ENCODE data around the gene GAS7. TPM values are rescaled to one million over a fixed set of nuclear protein-coding genes. Genes with fewer than 3 reads are reported as not detected.
"Not testable (repeated sequence)": the region's sequence is repeated elsewhere in the genome, so short reads cannot be mapped to it uniquely, and the experiment has no call there.

Gene GAS7
- total and polyA plus RNA-seq, 2 experiments from 2014 or later: 1.9 to 10.7 TPM

DNA sequence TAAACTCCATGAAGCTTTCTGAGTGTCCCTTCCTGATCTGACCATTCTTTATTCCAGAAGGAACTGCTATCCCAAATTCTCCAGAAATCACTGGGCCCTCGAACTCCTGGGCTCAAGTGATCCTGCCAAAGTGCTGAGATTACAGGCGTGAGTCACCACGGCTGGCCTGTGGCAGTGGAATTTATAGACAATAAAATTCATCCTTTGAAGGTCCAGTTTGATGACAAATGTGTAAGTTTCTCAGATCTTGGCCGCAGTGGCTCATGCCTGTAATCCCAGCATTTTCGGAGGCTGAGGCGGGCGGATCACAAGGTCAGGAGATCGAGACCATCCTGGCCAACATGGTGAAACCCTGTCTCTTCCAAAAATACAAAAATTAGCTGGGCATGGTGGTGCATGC, 103.1 kb downstream of the GAS7 start:
- not testable (repeated sequence) for H3F3A ChIP-seq (replicated peaks; ENCODE audit: low read depth); H3K4me2 ChIP-seq; H3K36me3 ChIP-seq (ENCODE audit: insufficient read depth); DNase-seq (ENCODE audit: low spot score); H4K20me1 ChIP-seq (replicated peaks; ENCODE audit: insufficient read depth); H3K79me2 ChIP-seq (replicated peaks; ENCODE audit: insufficient read depth); H3K27ac Mint-ChIP-seq; H3K27me3 ChIP-seq (ENCODE audit: insufficient read depth); H2AFZ ChIP-seq; H3K36me3 Mint-ChIP-seq (ENCODE audit: low read depth); H3K4me3 Mint-ChIP-seq; H3K27me3 Mint-ChIP-seq (ENCODE audit: insufficient read depth, low read depth, poor library complexity); ATAC-seq; H3K4me3 ChIP-seq; H3K9me2 ChIP-seq (ENCODE audit: insufficient read depth); H3K27ac ChIP-seq (ENCODE audit: low read depth); H3K4me1 Mint-ChIP-seq; H3K9me3 Mint-ChIP-seq; H3K4me1 ChIP-seq (ENCODE audit: insufficient read depth)

DNA sequence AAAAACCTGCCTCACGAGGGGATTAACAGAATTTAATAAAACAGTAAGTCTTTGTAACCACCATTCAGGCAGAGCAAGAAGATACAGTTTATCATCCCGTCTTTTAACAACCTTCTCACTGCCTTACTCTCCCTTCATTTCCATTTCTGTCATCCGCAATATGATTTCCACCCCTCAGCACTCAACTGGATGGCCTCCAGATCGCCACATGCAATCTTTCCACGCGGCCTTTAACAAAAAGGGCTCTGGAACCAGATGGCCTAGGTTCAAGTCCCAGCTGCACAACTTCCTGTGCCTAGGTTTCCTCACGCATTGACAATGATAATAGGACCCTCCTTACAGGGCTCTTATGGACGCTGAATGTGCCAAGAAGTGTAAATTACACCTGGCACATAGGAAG, 103.6 kb downstream of the GAS7 start:
- Mint-ChIP-seq H3K9me3 (peaks cover 5% of the 10 kb centered on the region; the same call in 2 of the 3 replicates), H3K4me1 (no peaks in the 10 kb centered on the region), H3K36me3 (ENCODE audit: low read depth) (peaks cover 3% of the 10 kb centered on the region; the same call in 1 of the 3 replicates), H3K27ac (no peak overlapping the region), H3K4me3 (no peak overlapping the region), H3K27me3 (ENCODE audit: insufficient read depth, low read depth, poor library complexity) (no peaks in the 10 kb centered on the region)
- Histone ChIP-seq H3K36me3 (ENCODE audit: insufficient read depth) (no peaks in the 10 kb centered on the region), H4K20me1 (replicated peaks; ENCODE audit: insufficient read depth) (no peaks in the 10 kb centered on the region), H3K79me2 (replicated peaks; ENCODE audit: insufficient read depth) (no peaks in the 10 kb centered on the region), H3K4me1 (ENCODE audit: insufficient read depth) (no peaks in the 10 kb centered on the region), H3K4me3 (no peak overlapping the region), H3K4me2 (no peak overlapping the region), H3K9me2 (ENCODE audit: insufficient read depth) (no peaks in the 10 kb centered on the region), H3K27ac (ENCODE audit: low read depth) (no peak overlapping the region), H3F3A (replicated peaks; ENCODE audit: low read depth) (no peaks in the 10 kb centered on the region), H3K27me3 (ENCODE audit: insufficient read depth) (no peaks in the 10 kb centered on the region), H2AFZ (no peak overlapping the region)
- ATAC-seq: no peak
- TF ChIP-seq REST (IDR thresholded peaks at IDR 0.05; ENCODE audit: unreplicated experiment): no peak
- TF ChIP-seq EZH2 (IDR thresholded peaks at IDR 0.05; ENCODE audit: low read depth, unreplicated experiment): no peak
- TF ChIP-seq, protein P1, sequence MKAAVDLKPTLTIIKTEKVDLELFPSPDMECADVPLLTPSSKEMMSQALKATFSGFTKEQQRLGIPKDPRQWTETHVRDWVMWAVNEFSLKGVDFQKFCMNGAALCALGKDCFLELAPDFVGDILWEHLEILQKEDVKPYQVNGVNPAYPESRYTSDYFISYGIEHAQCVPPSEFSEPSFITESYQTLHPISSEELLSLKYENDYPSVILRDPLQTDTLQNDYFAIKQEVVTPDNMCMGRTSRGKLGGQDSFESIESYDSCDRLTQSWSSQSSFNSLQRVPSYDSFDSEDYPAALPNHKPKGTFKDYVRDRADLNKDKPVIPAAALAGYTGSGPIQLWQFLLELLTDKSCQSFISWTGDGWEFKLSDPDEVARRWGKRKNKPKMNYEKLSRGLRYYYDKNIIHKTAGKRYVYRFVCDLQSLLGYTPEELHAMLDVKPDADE (IDR thresholded peaks at IDR 0.05): no peak
- no peak for TF ChIP-seq CREB1 (CRISPR knock-in tag; IDR thresholded peaks at IDR 0.05; ENCODE audit: low read depth)
- TF ChIP-seq ZNF331 (CRISPR knock-in tag; IDR thresholded peaks at IDR 0.05; ENCODE audit: low read depth): no peak
- TF ChIP-seq, protein P2, sequence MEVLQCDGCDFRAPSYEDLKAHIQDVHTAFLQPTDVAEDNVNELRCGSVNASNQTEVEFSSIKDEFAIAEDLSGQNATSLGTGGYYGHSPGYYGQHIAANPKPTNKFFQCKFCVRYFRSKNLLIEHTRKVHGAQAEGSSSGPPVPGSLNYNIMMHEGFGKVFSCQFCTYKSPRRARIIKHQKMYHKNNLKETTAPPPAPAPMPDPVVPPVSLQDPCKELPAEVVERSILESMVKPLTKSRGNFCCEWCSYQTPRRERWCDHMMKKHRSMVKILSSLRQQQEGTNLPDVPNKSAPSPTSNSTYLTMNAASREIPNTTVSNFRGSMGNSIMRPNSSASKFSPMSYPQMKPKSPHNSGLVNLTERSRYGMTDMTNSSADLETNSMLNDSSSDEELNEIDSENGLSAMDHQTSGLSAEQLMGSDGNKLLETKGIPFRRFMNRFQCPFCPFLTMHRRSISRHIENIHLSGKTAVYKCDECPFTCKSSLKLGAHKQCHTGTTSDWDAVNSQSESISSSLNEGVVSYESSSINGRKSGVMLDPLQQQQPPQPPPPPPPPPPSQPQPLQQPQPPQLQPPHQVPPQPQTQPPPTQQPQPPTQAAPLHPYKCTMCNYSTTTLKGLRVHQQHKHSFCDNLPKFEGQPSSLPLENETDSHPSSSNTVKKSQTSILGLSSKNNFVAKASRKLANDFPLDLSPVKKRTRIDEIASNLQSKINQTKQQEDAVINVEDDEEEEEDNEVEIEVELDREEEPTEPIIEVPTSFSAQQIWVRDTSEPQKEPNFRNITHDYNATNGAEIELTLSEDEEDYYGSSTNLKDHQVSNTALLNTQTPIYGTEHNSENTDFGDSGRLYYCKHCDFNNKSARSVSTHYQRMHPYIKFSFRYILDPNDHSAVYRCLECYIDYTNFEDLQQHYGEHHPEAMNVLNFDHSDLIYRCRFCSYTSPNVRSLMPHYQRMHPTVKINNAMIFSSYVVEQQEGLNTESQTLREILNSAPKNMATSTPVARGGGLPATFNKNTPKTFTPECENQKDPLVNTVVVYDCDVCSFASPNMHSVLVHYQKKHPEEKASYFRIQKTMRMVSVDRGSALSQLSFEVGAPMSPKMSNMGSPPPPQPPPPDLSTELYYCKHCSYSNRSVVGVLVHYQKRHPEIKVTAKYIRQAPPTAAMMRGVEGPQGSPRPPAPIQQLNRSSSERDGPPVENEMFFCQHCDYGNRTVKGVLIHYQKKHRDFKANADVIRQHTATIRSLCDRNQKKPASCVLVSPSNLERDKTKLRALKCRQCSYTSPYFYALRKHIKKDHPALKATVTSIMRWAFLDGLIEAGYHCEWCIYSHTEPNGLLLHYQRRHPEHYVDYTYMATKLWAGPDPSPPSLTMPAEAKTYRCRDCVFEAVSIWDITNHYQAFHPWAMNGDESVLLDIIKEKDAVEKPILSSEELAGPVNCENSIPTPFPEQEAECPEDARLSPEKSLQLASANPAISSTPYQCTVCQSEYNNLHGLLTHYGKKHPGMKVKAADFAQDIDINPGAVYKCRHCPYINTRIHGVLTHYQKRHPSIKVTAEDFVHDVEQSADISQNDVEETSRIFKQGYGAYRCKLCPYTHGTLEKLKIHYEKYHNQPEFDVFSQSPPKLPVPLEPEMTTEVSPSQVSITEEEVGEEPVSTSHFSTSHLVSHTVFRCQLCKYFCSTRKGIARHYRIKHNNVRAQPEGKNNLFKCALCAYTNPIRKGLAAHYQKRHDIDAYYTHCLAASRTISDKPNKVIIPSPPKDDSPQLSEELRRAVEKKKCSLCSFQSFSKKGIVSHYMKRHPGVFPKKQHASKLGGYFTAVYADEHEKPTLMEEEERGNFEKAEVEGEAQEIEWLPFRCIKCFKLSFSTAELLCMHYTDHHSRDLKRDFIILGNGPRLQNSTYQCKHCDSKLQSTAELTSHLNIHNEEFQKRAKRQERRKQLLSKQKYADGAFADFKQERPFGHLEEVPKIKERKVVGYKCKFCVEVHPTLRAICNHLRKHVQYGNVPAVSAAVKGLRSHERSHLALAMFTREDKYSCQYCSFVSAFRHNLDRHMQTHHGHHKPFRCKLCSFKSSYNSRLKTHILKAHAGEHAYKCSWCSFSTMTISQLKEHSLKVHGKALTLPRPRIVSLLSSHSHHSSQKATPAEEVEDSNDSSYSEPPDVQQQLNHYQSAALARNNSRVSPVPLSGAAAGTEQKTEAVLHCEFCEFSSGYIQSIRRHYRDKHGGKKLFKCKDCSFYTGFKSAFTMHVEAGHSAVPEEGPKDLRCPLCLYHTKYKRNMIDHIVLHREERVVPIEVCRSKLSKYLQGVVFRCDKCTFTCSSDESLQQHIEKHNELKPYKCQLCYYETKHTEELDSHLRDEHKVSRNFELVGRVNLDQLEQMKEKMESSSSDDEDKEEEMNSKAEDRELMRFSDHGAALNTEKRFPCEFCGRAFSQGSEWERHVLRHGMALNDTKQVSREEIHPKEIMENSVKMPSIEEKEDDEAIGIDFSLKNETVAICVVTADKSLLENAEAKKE (CRISPR knock-in tag; IDR thresholded peaks at IDR 0.05): no peak
- TF ChIP-seq NANOG (IDR thresholded peaks at IDR 0.05; ENCODE audit: borderline replicate concordance): no peak
- TF ChIP-seq EZH2phosphoT487 (IDR thresholded peaks at IDR 0.05; ENCODE audit: unreplicated experiment): no peak
- no peak for DNase-seq (ENCODE audit: low spot score)
